ENCODE measurements around the gene GCNA.

GRCh38 chrX:71657267-71657666 is 79.0 kb downstream of the GCNA start:
- TF ChIP-seq CTCF (IDR thresholded peaks at IDR 0.05) (no peak), POLR2A (IDR thresholded peaks at IDR 0.05) (no peak)
